A549 (cell line): ENCODE data around the gene DAB2IP. TPM values are rescaled to one million over a fixed set of nuclear protein-coding genes. Genes with fewer than 3 reads are reported as not detected.

Experiments
- ATAC-seq, 2 experiments: fragments of 200-7000 bp in 1 of 2; fragments of >200 bp in 1 of 2; cut with Nextera tagmentation in 1 of 2; cut with Tn5 transposase in 1 of 2; 3 replicates each; pipeline versions ENCODE4 v1.8.0 to v1.9.1; 2018 to 2020; ENCODE audit warnings: mild to moderate bottlenecking in 1 of 2, moderate library complexity in 1 of 2
- CTCF ChIA-PET: fragments of 300-600 bp; sonication (Branson Sonifier 250); formaldehyde crosslinking; extraction: SDS; loops from one replicate; lab custom pipeline; 2021; ENCODE audit warnings: antibody characterized with exemption, inconsistent platforms; lab: Yijun Ruan, JAX
- POLR2A ChIA-PET: fragments of 350-600 bp; formaldehyde crosslinking; extraction: SDS; loops from one replicate; lab custom pipeline; 2021; ENCODE audit warnings: antibody characterized with exemption, inconsistent platforms; lab: Yijun Ruan, JAX
- DNase-seq, 2 experiments: peaks; one replicate each; pipeline versions ENCODE4 v3.0.0 to v3.0.0-alpha.2; 2011 to 2016; ENCODE audit warnings: low read depth in 1 of 2, low spot score in 1 of 2
- FAIRE-seq: peaks from 2 replicates; lab custom pipeline; 2011; peaks lifted over from hg19 to GRCh38; lab: Jason Lieb, UNC
- H3K27ac ChIP-seq, 2 experiments: fragments of >200 bp; sonication (Bioruptor Twin); formaldehyde crosslinking; 3 replicates each; pipeline ENCODE4 v1.5.1; 2016 to 2017
- H3K4me1 ChIP-seq: fragments of >200 bp; sonication (Bioruptor Twin); formaldehyde crosslinking; 3 replicates; pipeline ENCODE4 v1.6.1; 2016
- H3K4me2 ChIP-seq: fragments of >200 bp; sonication (Bioruptor Twin); formaldehyde crosslinking; 3 replicates; pipeline ENCODE4 v1.6.1; 2016
- H3K4me3 ChIP-seq: fragments of >200 bp; sonication (Bioruptor Twin); formaldehyde crosslinking; 3 replicates; pipeline ENCODE4 v1.5.1; 2016
- H3K9me3 ChIP-seq: fragments of >200 bp; sonication (Bioruptor Twin); formaldehyde crosslinking; 3 replicates; pipeline ENCODE4 v1.6.1; 2016
- BHLHE40 ChIP-seq: IDR thresholded peaks from 2 replicates; pipeline ENCODE4 v1.6.1; 2012; ENCODE audit warnings: low read depth, low read length, inconsistent platforms
- CBX2 ChIP-seq: fragments of 200-600 bp; sonication (generic); IDR thresholded peaks from 2 replicates; pipeline ENCODE4 v1.6.1; 2016; ENCODE audit warnings: low read depth, mild to moderate bottlenecking, borderline replicate concordance
- CHD2 ChIP-seq: fragments of 150-350 bp; IDR thresholded peaks from 2 replicates; pipeline ENCODE4 v1.6.1; 2014; ENCODE audit warnings: low read length; ENCODE audit not compliant: partially characterized antibody
- CHD4 ChIP-seq: fragments of 200-600 bp; sonication (generic); IDR thresholded peaks from 2 replicates; pipeline ENCODE4 v1.6.1; 2016; ENCODE audit warnings: antibody characterized with exemption, mild to moderate bottlenecking, borderline replicate concordance
- EHMT2 ChIP-seq: fragments of 200-600 bp; sonication (generic); IDR thresholded peaks from 2 replicates; pipeline ENCODE4 v1.6.1; 2016; ENCODE audit warnings: antibody characterized with exemption, low read depth, mild to moderate bottlenecking, moderate library complexity
- ELK1 ChIP-seq: fragments of 150-350 bp; IDR thresholded peaks from 2 replicates; pipeline ENCODE4 v1.6.1; 2014; ENCODE audit warnings: low read depth, mild to moderate bottlenecking, low read length
- FOSL2 ChIP-seq, 2 experiments: fragments of 450-650 bp in 1 of 2; fragments of >200 bp in 1 of 2; sonication (Bioruptor Twin) in 1 of 2; formaldehyde crosslinking; IDR thresholded peaks; 2 replicates each; pipeline versions ENCODE4 v1.5.0 to v1.6.1; 2016 to 2020; ENCODE audit warnings: mild to moderate bottlenecking in 1 of 2, moderate library complexity in 1 of 2
- HEYL ChIP-seq: fragments of 250-450 bp; sonication (Bioruptor Pico); IDR thresholded peaks from 2 replicates; pipeline ENCODE4 v1.8.0; 2021; ENCODE audit warnings: mild to moderate bottlenecking, moderate library complexity
- HOXB13 ChIP-seq: fragments of 250-450 bp; sonication (Bioruptor Pico); IDR thresholded peaks from 2 replicates; pipeline ENCODE4 v1.5.0; 2020; ENCODE audit warnings: low read depth, mild to moderate bottlenecking, moderate library complexity
- JUN ChIP-seq, 2 experiments: fragments of >200 bp; sonication (Bioruptor Twin); formaldehyde crosslinking; IDR thresholded peaks; 2 replicates in 1 of 2; 3 replicates in 1 of 2; pipeline ENCODE4 v1.6.1; 2016 to 2017
- KDM5A ChIP-seq: fragments of 200-600 bp; sonication (generic); IDR thresholded peaks from 2 replicates; pipeline ENCODE4 v1.6.1; 2016; ENCODE audit warnings: antibody characterized with exemption, mild to moderate bottlenecking
- MYC ChIP-seq: IDR thresholded peaks from 2 replicates; pipeline ENCODE4 v1.6.1; 2012; ENCODE audit warnings: mild to moderate bottlenecking, inconsistent platforms, low read length, improper control_type of control experiment, borderline replicate concordance
- NPAS2 ChIP-seq: fragments of 250-450 bp; sonication (Bioruptor Pico); IDR thresholded peaks from 2 replicates; pipeline ENCODE4 v1.8.0; 2022; ENCODE audit warnings: mild to moderate bottlenecking, moderate library complexity, borderline replicate concordance
- PHF8 ChIP-seq: fragments of 200-600 bp; sonication (generic); IDR thresholded peaks from 2 replicates; pipeline ENCODE4 v1.6.1; 2016; ENCODE audit warnings: low read depth, mild to moderate bottlenecking, antibody characterized with exemption, moderate library complexity, borderline replicate concordance
- POLR2AphosphoS2 ChIP-seq: conservative IDR thresholded peaks from 2 replicates; pipeline ENCODE4 v1.6.1; 2012; ENCODE audit warnings: low read length, improper control_type of control experiment, inconsistent platforms
- RARB ChIP-seq: fragments of 250-450 bp; sonication (Bioruptor Pico); IDR thresholded peaks from 2 replicates; pipeline ENCODE4 v1.8.0; 2021; ENCODE audit warnings: mild to moderate bottlenecking, moderate library complexity
- RCOR1 ChIP-seq: fragments of 150-350 bp; IDR thresholded peaks from 2 replicates; pipeline ENCODE4 v1.6.1; 2014; ENCODE audit warnings: antibody characterized with exemption, low read length, low read depth
- SREBF2 ChIP-seq: fragments of 450-650 bp; IDR thresholded peaks from 2 replicates; pipeline ENCODE4 v1.6.1; 2014; ENCODE audit warnings: mild to moderate bottlenecking, moderate library complexity
- ZC3H11A ChIP-seq: fragments of 450-650 bp; IDR thresholded peaks from 2 replicates; pipeline ENCODE4 v1.6.1; 2014; ENCODE audit warnings: antibody characterized with exemption, mild to moderate bottlenecking
- ZSCAN20 ChIP-seq: fragments of 250-450 bp; sonication (Bioruptor Pico); IDR thresholded peaks from 2 replicates; pipeline ENCODE4 v1.8.0; 2022; ENCODE audit warnings: mild to moderate bottlenecking, moderate library complexity
- WGBS: methylation state at CpG from one replicate; pipeline ENCODE4 v1.1.6; 2017; ENCODE audit errors: missing lambda C conversion rate; 5-methylcytosine and 5-hydroxymethylcytosine counted together
- polyA plus RNA-seq, 4 experiments: library from polyadenylated mRNA; depleted of rRNA in 3 of 4; stranded (reverse); fragments of >200 nt; fragmentation: RNase III in 1 of 4; extraction: RNeasy Plus Mini Kit Qiagen cat#74134 plus additional on column Dnase treatment in 1 of 4; gene quantifications; 2 replicates in 3 of 4; 3 replicates in 1 of 4; pipeline ENCODE4 v1.2.3, GENCODE V29; 2011 to 2017
- TF ChIP-seq, protein P1 (sequence below): IDR thresholded peaks from 2 replicates; pipeline ENCODE4 v1.6.1; 2012
- TF ChIP-seq, protein P2 (sequence below): IDR thresholded peaks from 2 replicates; pipeline ENCODE4 v1.6.1; 2012

The DAB2IP gene
- polyA plus RNA-seq, 2 of the 4 experiments (the other 2 are of a cell fraction): 9.7 to 13.9 TPM

GRCh38 chr9:121648799-121649198 lies 2.6 kb upstream of the DAB2IP start:
- FAIRE-seq (no peak), DNase-seq (no peak), ATAC-seq (0 out of 6 replicates have a peak, but pooled peaks of 1 of the 2 experiments have one; percentile 10)
- CTCF ChIA-PET: interaction anchor here (0.8 to 2.8 kb wide), 6 partner anchors 14 to 46 kb away, joined by 3 to 7 read pairs (median 4); no protein-coding TSS in a partner anchor
- 85% methylated on average over 9 of the region's 9 CpGs for WGBS
- H3K4me2 ChIP-seq: no peak overlapping the region
- no peak for TF ChIP-seq RARB
- TF ChIP-seq HEYL: no peak
- TF ChIP-seq RCOR1: no peak
- no peak for TF ChIP-seq CHD4
- no peak for TF ChIP-seq JUN (IDR thresholded peaks at IDR 0.05)
- no peak for TF ChIP-seq HOXB13
- TF ChIP-seq ZSCAN20: no peak
- no peak for TF ChIP-seq ZC3H11A
- no peak for TF ChIP-seq KDM5A
- TF ChIP-seq SREBF2: no peak
- no peak for TF ChIP-seq CBX2
- no peak overlapping the region for H3K4me3 ChIP-seq
- POLR2A ChIA-PET: no interaction called here
- peaks cover 34% of the 10 kb centered on the region for H3K4me1 ChIP-seq
- H3K27ac ChIP-seq: peak overlapping the region in 1 of 2 experiments; percentile 62; a peak in 1 of 6 replicates
- H3K9me3 ChIP-seq: no peaks in the 10 kb centered on the region

DNA sequence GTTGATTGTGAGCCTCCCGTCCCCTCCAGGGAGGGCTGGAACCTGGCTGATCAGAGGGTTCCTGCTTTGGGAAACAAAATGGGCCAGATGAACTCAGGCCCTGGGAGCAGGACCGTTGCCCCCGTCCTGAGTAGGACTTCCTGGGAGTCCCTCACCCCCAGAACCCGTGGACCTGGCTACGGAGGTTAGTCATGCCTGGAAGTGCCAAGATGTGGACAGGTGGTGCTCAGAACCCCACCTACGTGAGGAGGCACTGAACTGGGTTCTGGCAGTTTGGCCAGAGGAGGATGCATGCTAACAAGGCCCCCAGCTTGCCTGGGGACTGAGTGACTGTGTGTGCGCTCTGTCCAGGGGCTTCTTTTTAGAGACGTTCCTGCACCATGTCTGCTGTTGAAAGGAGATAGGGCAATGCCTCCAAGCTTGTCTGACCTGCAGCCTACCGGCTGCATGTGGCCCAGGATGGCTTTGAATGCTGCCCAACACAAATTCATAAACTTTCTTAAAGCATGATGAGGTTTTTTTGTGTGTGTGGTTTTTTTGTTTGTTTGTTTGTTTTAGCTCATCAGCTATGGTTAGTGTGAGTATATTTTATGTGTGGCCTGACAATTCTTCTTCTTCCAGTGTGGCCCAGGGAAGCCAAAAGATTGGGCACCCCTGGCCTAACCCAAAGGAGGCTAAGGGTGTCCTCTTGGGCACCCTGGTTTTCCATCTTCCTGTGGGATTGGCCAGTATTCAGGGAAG lies 1.8 kb upstream of the DAB2IP start:
- Histone ChIP-seq H3K4me3 (0 out of 3 replicates have a peak overlapping the region, but pooled peaks have one; percentile 88), H3K9me3 (no peaks in the 10 kb centered on the region), H3K4me1 (peaks cover 40% of the 10 kb centered on the region), H3K4me2 (peak overlapping the region; percentile 97), H3K27ac (peak overlapping the region; percentile 89 to 98; a peak in 5 of 6 replicates)
- POLR2A ChIA-PET: no interaction called here
- no peak for DNase-seq
- peak in 1 of 2 experiments; percentile 8; a peak in 2 of 6 replicates for ATAC-seq
- FAIRE-seq: no peak
- CTCF ChIA-PET: interaction anchor here (0.8 to 2.8 kb wide), 6 partner anchors 14 to 104 kb away, joined by 3 to 9 read pairs (median 5); no protein-coding TSS in a partner anchor
- TF ChIP-seq PHF8 (no peak), MYC (no peak), CHD2 (no peak), EHMT2 (no peak), FOSL2 (IDR thresholded peaks at IDR 0.05) (no peak), FOSL2 (CRISPR knock-in tag; IDR thresholded peaks at IDR 0.05) (no peak), POLR2AphosphoS2 (no peak), NPAS2 (no peak), ELK1 (no peak), BHLHE40 (no peak)
- TF ChIP-seq, protein P1, sequence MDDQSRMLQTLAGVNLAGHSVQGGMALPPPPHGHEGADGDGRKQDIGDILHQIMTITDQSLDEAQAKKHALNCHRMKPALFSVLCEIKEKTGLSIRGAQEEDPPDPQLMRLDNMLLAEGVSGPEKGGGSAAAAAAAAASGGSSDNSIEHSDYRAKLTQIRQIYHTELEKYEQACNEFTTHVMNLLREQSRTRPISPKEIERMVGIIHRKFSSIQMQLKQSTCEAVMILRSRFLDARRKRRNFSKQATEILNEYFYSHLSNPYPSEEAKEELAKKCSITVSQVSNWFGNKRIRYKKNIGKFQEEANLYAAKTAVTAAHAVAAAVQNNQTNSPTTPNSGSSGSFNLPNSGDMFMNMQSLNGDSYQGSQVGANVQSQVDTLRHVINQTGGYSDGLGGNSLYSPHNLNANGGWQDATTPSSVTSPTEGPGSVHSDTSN: no peak
- TF ChIP-seq, protein P2, sequence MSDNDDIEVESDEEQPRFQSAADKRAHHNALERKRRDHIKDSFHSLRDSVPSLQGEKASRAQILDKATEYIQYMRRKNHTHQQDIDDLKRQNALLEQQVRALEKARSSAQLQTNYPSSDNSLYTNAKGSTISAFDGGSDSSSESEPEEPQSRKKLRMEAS: no peak
- 69% methylated on average over 7 of the region's 9 CpGs for WGBS
